ENCODE data around the gene LRRC15. TPM values are rescaled to one million over a fixed set of nuclear protein-coding genes. Genes with fewer than 3 reads are reported as not detected.

The LRRC15 gene
- polyA plus RNA-seq, 4 donors = 0.06 to 0.10 TPM; not detected in 2

- no peak for DNase-seq (ENCODE audit: low read depth in 4 of 4, low spot score in 3 of 4)
Measured at GRCh38 chr3:194321693-194322640, 47.6 kb downstream of the LRRC15 start.

GRCh38 chr3:194320744-194321243 lies 48.7 kb downstream of the LRRC15 start:
- DNase-seq (ENCODE audit: low read depth in 4 of 4, low spot score in 3 of 4) = no peak

GRCh38 chr3:194320100-194320499 lies 49.4 kb downstream of the LRRC15 start:
- no peak for DNase-seq (ENCODE audit: low read depth in 4 of 4, low spot score in 3 of 4)

- DNase-seq (ENCODE audit: low read depth in 4 of 4, low spot score in 3 of 4) = no peak
Measured at GRCh38 chr3:194318511-194319161, 50.9 kb downstream of the LRRC15 start.

DNA sequence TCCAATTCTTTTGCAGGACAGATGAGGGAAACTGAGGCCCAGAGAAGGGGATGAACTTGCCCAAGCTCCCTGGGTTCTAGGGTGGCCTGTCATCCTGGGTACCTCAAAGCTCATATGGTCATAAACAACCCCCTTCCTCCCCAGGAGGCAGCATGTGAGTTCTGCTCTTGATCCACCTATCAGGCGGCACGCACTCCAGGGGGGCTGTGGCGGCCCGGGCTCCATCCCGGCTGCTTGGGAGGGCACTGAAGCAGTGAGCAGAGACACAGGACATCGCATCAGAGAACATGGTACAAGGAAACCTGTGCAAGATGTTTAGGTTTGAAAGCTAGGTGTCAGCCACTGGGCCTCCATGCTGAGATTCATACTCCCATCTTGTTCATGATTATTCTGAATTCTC lies 52.6 kb downstream of the LRRC15 start:
- no peak for DNase-seq (ENCODE audit: low read depth in 4 of 4, low spot score in 3 of 4)

DNA sequence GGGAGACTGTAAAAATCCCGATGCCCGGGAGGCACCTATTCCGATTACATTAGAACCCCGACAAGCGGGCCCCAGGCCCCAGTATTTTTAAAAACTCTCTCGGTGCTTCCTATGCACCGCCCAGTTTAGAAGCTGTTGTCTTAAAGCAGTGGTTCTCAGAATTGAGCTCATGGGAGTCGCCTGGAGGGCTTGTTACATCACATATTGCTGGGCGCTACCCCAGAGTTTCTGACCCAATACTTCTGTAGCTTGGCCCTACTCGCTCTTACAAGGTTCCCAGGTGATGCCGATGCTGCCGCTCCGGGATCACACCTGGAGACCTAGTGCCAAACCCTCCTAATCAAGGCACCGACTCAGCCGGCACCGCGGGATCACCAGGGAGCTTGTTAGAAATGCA lies 53.6 kb downstream of the LRRC15 start:
- DNase-seq (ENCODE audit: low read depth in 4 of 4, low spot score in 3 of 4) = no peak

DNA sequence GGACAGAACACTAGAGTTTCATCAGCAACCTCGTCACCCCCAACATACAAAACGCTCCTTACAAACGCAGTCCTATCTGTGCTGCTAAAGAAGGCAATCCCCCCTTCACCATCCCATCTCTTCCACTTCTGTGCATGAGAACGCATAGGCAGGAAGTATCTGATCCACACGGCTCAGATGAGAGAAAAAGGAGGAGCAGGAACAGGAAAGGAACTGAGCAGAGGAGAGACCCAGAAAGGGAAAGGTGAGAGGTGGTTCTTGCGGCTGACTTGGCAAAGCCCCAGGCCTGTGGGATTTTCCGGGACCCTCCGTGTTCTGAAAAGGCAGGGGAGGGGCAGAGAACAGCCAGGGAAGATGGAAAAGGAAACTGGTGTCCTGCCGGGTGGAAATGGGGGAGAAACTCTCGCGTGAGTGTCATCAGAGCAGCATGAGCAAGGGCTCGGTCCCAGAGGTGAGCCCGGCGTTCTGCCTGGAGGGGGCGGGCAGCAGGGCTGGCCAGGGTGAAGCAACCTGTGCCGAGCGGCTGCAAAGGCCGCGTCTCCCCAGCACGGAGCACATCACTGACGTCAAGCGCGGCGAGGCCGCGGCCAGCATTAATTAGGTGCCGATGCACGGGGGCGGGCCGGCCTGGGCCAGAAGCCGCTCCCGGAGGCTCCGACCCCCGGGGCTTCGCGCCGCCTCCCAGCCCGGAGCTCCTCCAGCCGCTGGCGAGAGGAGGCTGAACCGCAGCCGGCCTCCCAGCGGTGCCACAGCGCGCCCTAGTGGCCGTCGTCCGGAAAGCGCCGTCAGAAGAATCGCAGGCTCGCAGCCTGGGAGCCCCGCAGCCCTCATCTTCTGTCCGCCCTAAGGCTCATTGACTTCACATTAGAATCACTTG lies 54.2 kb downstream of the LRRC15 start:
- peak in 2 of 4 donors; percentile 79 to 86 for DNase-seq (ENCODE audit: low read depth in 4 of 4, low spot score in 3 of 4)

DNA sequence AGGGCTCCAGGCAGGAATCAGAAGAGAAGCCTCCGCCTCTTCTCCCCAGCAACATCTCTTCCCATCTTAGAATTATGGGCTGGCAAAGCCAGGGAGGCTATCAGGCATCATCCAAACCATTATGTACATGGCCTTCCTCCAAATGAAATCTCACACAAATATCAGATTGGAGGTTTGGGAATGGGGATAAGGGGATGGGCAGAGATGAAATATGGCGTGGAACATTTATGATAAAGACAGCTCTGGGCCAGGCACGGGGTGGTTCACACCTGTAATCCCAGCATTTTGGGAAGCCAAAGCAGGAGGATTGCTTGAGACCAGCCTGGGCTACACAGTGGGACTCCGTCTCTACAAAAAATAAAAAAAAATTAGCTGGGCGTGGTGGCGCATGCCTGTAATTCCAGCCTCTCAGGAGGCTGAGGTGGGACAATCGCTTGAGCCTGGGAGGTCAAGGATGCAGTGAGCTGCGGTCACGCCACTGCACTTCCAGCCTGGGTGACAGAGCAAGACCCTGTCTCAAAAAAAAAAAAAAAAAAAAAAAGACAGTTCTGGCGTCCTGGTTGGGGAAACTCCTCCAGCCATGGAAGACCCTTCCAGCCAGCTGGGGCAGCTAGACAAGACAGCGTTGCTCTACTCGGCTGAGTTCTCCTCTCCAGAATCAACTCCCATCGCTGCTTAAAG lies 55.0 kb downstream of the LRRC15 start:
- DNase-seq (ENCODE audit: low read depth in 4 of 4, low spot score in 3 of 4) = no peak

GRCh38 chr3:194313560-194314387 lies 55.8 kb downstream of the LRRC15 start:
- no peak for DNase-seq (ENCODE audit: low read depth in 4 of 4, low spot score in 3 of 4)

- no peak for DNase-seq (ENCODE audit: low read depth in 4 of 4, low spot score in 3 of 4)
Measured at GRCh38 chr3:194312743-194313281, 56.7 kb downstream of the LRRC15 start.

- DNase-seq (ENCODE audit: low read depth in 4 of 4, low spot score in 3 of 4) = no peak
Measured at GRCh38 chr3:194312186-194312742, 57.3 kb downstream of the LRRC15 start.

GRCh38 chr3:194311000-194311399 lies 58.5 kb downstream of the LRRC15 start:
- DNase-seq (ENCODE audit: low read depth in 4 of 4, low spot score in 3 of 4) = no peak

DNA sequence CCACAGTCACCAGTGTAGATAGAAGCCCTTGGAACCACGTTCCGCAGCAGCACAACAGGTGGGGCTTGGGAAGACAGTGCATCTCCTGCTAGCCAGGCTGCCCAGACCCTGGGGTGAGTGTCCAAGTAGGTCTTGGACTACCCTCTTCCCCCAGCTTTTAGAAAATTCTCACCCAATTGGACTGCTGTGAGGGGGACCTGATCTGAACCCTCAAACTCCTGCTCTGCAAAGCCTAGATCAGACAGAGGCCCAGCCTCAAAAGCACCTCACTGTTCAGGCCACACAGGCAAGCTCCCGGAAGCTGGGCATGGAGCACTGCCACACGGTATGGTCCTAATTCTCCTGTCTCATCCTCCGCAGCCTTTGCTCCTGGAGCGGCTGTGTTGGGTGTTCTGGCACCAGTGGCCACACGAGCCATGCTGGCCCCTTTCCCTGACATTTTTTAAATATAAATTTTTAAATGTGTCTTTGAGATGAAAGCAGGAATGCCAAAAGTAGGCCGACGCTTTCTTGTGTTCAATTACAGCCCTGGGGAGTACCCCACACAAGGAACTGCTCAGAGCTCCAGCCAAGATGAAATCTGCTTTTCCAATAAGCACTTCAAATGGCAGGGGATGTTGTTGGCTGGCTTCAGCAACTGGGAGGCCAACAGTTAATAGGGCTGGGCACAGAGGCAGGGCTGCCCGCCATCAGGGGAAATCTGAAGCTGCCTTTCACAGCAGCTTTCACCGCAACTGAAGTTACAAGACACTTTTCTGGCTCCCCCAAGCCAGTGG lies 59.3 kb downstream of the LRRC15 start:
- no peak for DNase-seq (ENCODE audit: low read depth in 4 of 4, low spot score in 3 of 4)

GRCh38 chr3:194308601-194309449 lies 60.7 kb downstream of the LRRC15 start:
- DNase-seq (ENCODE audit: low read depth in 4 of 4, low spot score in 3 of 4) = no peak

DNA sequence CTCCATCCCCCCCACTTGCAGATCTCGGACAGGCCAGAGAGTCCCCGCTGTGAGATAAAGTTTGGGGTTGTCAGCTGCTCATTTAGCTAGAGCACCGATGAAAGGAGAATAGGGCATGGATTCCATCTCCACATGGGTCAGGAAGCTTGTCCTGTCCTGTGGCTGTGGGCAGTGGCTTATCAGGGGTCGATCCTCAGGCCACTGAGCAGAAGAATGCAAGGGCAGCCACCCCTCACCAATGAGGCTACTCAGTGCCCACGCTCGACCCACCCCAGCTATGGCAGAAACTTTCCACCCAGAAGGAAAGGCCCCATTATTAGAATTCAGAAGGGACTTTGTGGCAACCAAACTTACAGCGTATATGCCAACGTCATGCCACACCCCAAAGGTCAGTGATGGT lies 61.7 kb downstream of the LRRC15 start:
- DNase-seq (ENCODE audit: low read depth in 4 of 4, low spot score in 3 of 4) = no peak

DNA sequence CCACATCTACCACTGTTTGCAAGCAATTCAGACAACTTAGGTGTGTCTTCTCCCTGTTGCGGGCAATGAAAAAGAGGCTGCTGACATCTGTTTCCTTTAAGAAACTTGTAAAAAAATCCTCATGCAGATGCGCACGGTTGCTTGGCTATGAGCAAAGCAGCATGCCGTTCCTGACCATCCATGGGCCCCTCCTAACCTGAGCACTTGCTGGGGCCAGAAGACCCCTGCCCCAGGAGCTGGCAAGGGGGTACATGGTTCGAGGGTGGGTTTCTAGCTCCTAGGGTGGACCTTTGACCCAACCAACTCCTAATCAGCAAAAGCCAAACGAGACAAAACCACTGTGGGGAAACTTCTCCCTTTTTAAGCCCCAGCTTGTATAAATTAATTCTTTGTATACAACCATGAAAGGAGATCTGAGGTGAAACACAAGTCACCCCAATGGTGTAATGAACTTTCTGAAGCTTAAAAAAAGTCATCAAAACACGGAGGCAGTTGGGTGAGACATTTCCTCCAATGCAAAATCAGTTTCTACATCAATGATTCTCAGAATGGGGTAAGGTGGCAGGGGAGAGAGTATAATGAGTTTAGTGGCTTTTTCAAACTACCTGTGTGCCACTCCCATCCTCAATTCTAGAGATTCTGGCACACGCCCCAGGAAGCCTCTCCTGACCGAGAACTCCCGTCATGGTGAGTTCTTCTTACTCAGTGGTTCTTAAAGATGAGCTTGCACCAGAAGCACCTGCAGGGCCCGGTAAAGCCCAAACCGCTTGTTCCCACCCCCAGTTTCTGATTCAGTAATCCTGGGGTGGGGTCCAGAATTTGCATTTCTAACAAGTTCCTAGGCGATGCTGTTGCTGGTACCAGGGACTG lies 62.5 kb downstream of the LRRC15 start:
- DNase-seq (ENCODE audit: low read depth in 4 of 4, low spot score in 3 of 4) = no peak
